ENCODE measurements around the gene MISP. TPM values are rescaled to one million over a fixed set of nuclear protein-coding genes. Genes with fewer than 3 reads are reported as not detected.

The MISP gene
- total and polyA plus RNA-seq, 9 of the 15 experiments (the other 6 are each of a cell fraction or from before 2014, with no cell fraction given) = 0.04 to 0.29 (median 0.05) TPM; not detected in 5

DNA sequence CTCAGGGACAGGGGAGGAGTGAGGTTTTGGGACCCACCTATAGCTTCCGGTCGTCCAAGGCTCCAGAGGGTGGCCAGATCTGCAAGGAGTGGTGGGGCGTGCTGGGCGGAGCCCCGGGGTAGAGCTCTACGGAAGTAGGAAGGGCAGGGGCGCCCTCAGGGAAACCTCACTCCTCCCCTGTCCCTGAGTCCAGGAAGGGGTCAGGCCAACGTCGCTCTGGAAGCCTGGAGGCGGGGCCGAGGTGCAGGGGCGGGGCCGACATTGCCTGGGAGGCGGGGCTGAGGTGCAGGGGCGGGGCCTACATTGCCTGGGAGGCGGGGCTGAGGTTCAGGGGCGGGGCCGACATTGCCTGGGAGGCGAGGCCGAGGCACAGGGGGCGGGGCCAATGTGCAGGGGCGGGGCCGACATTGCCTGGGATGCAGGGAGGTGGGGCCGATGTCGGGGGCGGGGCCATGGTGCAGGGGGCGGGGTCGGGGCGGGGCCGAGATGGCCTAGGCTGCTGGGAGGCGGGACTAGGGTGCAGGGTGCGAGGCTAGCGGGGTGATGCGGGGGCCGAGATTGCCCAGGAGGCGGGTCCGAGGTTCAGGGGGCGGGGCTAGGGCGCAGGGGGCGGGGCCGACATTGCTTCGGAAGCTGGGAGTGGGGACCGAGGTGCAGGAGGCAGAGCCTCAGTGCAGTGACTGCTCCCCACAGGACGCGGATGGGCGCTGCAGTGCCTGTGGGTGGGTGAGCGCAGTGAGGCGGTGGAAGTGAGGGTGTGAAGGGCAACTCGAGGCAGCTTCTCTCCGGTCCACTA lies 47.1 kb upstream of the MISP start:
- DNase-seq (ENCODE audit: extremely low read depth in 1 of 4, low spot score in 3 of 4) (peak; percentile 95 to 97 (median 96)), FAIRE-seq (peak; percentile 93), ATAC-seq (peak; percentile 98)
- H3K36me3 ChIP-seq (ENCODE audit: control insufficient read depth, insufficient read depth, low read length) = no peaks in the 10 kb centered on the region
- peak overlapping the region; percentile 87 for H3K4me2 ChIP-seq (ENCODE audit: insufficient read depth, low read length)
- intact Hi-C loops (cut with micrococcal nuclease) = loop anchor here (1.0 kb wide), 1 partner anchor 24 kb away; no protein-coding TSS in a partner anchor
- peak overlapping the region; percentile 74 for H3K27ac ChIP-seq (ENCODE audit: extremely low read depth, low read depth, low read length)
- POLR2A ChIA-PET = interaction anchor here (0.6 to 1.6 kb wide), 11 partner anchors 9 to 233 kb away, joined by 3 to 5 read pairs (median 3); partner anchors contain the start of genes PRSS57 and RNF126
- H3K9ac ChIP-seq (ENCODE audit: insufficient read depth in 1 of 2, low read depth in 2 of 2, low read length in 2 of 2) = peak overlapping the region; percentile 75 to 92
- H2AFZ ChIP-seq (ENCODE audit: low read depth, low read length) = peak overlapping the region; percentile 83
- H3K4me3 ChIP-seq = peak overlapping the region; percentile 46
- no peaks in the 10 kb centered on the region for H3K27me3 ChIP-seq (ENCODE audit: control insufficient read depth in 2 of 2, insufficient read depth in 2 of 2, low read length in 2 of 2)
- no TSS peak for BruUV-seq (replicated peaks)
- H3K9me1 ChIP-seq (ENCODE audit: control insufficient read depth, insufficient read depth, low read length) = no peaks in the 10 kb centered on the region
- CTCF ChIA-PET (ENCODE audit: low intra/inter-chr PET ratio) = no interaction called here
- WGBS (ENCODE audit: insufficient coverage, low coverage, missing lambda C conversion rate) = 2% methylated on average over 18 of the region's 50 CpGs
- in situ Hi-C loops (cut with MboI) = no loop called here
- H3K9me3 ChIP-seq (replicated peaks; ENCODE audit: control insufficient read depth, insufficient read depth, low read depth, low read length) = 0 out of 2 replicates have a peak, but pooled peaks cover 2% of the 10 kb centered on the region
- no peaks in the 10 kb centered on the region for H4K20me1 ChIP-seq (replicated peaks; ENCODE audit: control insufficient read depth, insufficient read depth, low read length)
- peaks cover 16 to 31% of the 10 kb centered on the region in 2 experiments for H3K4me1 ChIP-seq (replicated peaks in 1 of 2; ENCODE audit: control insufficient read depth in 2 of 2, insufficient read depth in 2 of 2, low read length in 2 of 2)
- peaks cover 9% of the 10 kb centered on the region; the same call in 2 of the 3 replicates for H3K79me2 ChIP-seq (ENCODE audit: control insufficient read depth, insufficient read depth, low read length)
- TF ChIP-seq CREB3 (tag; conservative IDR thresholded peaks at IDR 0.05; ENCODE audit: low read depth) = no peak
- no peak; the same call in 1 of the 2 replicates for TF ChIP-seq HDGF (IDR thresholded peaks at IDR 0.05)
- TF ChIP-seq PATZ1 (CRISPR knock-in tag; IDR thresholded peaks at IDR 0.05; ENCODE audit: borderline replicate concordance) = no peak
- TF ChIP-seq XRCC3 (IDR thresholded peaks at IDR 0.05) = no peak
- peak; percentile 44 for TF ChIP-seq TAF1 (IDR thresholded peaks at IDR 0.05; ENCODE audit: control insufficient read depth, extremely low read depth, insufficient read depth, low read length, severe bottlenecking)
- peak; percentile 55; the same call in 1 of the 2 replicates for TF ChIP-seq POLR2AphosphoS5 (IDR thresholded peaks at IDR 0.05; ENCODE audit: control insufficient read depth, insufficient read depth, low read depth, low read length)
- TF ChIP-seq ELF2 (CRISPR knock-in tag; IDR thresholded peaks at IDR 0.05) = 0 out of 2 replicates have a peak, but pooled peaks have one; percentile 38
- TF ChIP-seq NCOA2 (IDR thresholded peaks at IDR 0.05; ENCODE audit: partially characterized antibody in 2 of 2) = no peak
- TF ChIP-seq ZNF76 (CRISPR knock-in tag; IDR thresholded peaks at IDR 0.05; ENCODE audit: borderline replicate concordance) = no peak
- TF ChIP-seq ZBTB7A (IDR thresholded peaks at IDR 0.05; ENCODE audit: borderline replicate concordance, control insufficient read depth, low read depth, low read length) = peak; percentile 91
- no peak for TF ChIP-seq HDAC1 (IDR thresholded peaks at IDR 0.05)
- TF ChIP-seq FOXJ3 (CRISPR knock-in tag; IDR thresholded peaks at IDR 0.05) = no peak
- TF ChIP-seq MCM7 (IDR thresholded peaks at IDR 0.05) = no peak
- peak; percentile 40; the same call in 1 of the 2 replicates for TF ChIP-seq EP300 (IDR thresholded peaks at IDR 0.05; ENCODE audit: low read length)
- TF ChIP-seq SP1 (CRISPR knock-in tag; IDR thresholded peaks at IDR 0.05) = peak; percentile 69
